ENCODE measurements around the gene PIM2.
A peak's percentile ranks its signal among the peaks of the same experiment; 100 is the strongest.
"Not testable (repeated sequence)": the region's sequence is repeated elsewhere in the genome, so short reads cannot be mapped to it uniquely, and the experiment has no call there.

The PIM2 gene

GRCh38 chrX:48904180-48904579 lies 14.6 kb downstream of the PIM2 start:
- DNase-seq: no peak

- DNase-seq: no peak
These were observed 15.5 kb downstream of the PIM2 start for GRCh38 chrX:48903290-48903689.

- no peak for DNase-seq
These were observed 16.0 kb downstream of the PIM2 start for GRCh38 chrX:48902776-48903175.

GRCh38 chrX:48902135-48902534 lies 16.7 kb downstream of the PIM2 start:
- no peak for DNase-seq

DNA sequence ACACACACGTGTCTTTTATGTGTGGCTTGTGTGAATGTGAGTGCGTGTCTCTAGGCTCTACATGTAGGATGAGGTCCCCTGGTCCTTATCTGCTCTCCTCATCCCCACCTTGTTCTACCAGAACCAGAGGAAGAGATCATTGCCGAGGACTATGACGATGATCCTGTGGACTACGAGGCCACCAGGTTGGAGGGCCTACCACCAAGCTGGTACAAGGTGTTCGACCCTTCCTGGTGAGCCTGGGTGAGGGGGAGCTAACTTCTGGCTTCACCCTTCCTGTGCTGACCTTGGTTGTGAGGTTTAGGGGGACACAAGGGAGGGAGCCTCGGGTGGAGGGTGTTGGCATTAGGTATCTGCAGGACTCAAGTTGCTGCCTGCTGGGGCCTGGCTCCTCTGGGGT lies 17.8 kb downstream of the PIM2 start:
- DNase-seq: no peak

DNA sequence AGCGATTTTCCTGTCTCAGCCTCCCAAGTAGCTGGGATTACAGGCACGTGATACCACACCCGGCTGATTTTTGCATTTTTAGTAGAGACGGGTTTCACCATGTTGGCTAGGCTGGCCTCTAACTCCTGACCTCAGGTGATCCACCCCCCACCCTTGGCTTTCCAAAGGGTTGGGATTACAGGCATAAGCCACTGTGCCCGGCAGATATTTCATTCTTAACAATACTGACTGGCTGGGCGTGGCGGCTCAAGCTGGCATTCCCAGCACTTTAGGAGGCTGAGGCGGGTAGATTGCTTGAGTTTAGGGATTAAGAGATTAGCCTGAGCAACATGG lies 19.8 kb downstream of the PIM2 start:
- no peak for DNase-seq

- DNase-seq: peak; percentile 86
These were observed 21.1 kb downstream of the PIM2 start, which contains the start of the genes PQBP1 and TIMM17B for GRCh38 chrX:48897625-48898306. Gene PQBP1, plus strand, starts transcription at chrX:48897930. Its CDS starts 580 bp downstream, at chrX:48898510. Gene TIMM17B, minus strand, starts transcription at chrX:48897768. Its CDS starts 19 bp downstream, at chrX:48897749.

DNA sequence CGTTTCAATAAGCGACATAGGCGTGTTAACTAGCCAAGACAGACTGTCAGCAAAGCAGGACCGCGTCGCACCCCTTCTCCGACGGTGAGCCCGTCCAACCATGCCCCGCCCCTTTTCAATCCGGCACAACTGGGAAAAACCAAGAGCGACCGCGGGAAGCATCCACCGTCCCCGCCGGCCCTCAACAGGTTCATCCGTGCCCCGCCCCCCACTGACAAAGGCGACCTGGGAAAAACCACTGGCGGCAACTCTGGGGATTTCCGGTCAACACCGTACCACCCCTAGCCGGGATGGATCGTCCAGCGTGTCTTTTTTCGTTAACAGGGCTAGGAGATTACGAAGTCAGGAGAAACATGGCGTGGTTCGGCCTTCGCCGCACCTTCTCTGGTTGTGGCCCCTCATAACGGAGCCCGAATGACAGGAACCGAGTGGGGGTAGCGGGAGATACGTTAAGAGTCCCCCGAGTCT lies 21.6 kb downstream of the PIM2 start:
- DNase-seq: peak; percentile 36

- no peak for DNase-seq
These were observed 22.2 kb downstream of the PIM2 start for GRCh38 chrX:48896611-48897011.

DNA sequence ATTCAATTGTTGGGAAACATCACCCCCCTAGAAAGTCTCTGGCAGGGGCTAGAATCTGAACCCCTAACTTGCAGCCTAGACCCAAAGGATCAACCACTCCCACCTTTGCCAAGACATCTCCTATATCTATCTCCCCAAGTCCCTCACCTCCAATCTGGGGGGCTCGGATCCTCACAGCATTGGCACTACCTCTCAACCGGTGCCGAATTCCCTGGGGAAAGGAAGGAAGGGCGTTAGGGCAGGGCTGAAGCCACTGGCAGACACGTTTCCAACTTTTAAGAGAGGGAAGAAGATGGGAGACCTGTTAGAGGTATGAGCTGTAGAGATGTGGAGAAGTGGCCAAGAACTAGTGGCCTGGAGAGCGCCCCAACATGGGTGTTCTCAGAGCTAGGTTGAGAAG lies 23.9 kb downstream of the PIM2 start:
- no peak for DNase-seq

GRCh38 chrX:48893556-48894348 lies 25.1 kb downstream of the PIM2 start:
- DNase-seq: no peak

DNA sequence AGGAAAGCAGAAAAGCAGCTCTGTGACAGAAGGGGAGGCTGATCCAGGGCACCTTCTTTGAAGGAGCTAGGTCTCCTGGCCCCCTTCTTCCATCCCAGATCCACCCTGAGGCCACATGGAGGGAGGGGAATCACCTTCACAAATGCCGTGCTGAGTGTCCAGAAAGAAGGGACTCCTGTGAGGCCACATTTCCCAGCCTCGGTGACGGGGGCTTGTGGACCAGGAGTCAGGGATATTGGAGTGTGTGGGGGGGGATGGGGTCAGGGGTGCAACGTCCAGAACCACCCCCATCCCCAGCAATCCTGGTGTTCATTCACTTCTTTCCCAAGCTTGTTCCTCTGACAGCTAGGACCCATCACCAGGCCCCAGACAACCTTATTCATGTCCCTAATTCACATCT lies 25.9 kb downstream of the PIM2 start:
- DNase-seq: no peak

DNA sequence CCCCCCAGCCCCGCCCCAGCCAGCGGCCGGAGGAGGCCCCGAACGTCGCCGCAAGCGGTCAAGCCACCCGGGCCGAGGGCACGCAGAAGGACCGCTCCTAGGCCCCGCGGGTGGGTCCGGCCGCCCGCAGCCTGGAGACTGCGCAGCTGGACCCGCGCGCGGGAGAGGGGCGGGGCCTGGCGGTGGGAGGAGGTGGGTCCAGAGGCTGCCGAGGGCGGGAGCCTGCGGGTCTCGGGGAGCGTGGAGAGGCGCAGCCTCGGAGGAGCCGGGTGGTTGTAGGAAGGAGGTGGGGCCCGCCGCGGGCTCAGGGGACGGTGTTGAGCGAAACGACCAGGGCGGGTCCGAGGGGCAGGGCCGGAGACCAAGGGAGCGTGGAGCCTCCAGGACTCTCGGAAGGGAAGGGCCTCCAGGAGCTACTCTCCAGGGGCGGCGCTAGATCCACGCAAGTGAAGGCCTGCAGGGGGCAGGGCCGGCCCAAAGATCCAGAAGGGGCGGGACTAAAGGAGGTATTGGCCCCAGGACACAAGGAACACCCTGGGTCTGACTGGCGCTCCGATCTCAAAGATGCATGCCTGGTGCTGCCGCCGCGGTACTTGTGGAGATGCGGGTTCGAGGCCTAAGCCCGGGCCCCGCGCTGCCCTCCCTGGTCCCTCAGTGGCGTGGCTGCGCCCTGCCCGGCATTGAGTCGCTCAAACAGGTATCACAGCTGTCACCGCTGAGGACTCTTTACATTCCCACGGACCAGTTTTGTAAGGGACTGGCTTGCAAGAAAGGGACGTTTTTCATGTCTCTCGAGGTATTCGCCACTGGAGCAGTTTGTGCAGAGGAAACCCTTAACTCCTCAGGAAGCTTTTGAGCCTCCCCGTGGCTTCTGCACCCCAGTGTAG lies 27.2 kb downstream of the PIM2 start:
- DNase-seq: peak; percentile 77

DNA sequence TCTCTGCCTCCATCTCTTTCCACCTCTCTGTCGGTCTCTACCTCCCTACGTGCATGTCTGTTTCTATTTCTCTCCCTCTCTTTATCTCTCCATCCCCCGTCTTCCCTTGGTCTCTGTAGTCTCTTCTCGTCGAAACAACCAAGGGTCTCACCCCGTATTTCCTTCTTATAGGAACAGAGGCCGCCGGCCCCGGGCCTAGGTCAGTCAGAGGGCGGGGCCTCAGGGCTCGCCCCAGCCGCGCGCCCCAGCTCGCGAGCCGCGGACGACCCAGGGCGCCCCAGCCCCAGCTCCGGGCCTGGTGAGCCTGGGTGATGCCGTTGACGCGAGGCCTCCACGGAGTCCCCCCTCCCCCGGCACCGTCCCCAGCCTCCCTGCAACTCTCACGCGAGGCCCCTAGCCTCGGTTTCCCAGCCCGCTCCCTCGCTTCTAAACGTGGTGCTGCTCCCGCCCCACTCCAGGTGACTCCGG lies 27.9 kb downstream of the PIM2 start:
- DNase-seq: no peak

- DNase-seq: no peak
These were observed 28.4 kb downstream of the PIM2 start for GRCh38 chrX:48890296-48890925.

DNA sequence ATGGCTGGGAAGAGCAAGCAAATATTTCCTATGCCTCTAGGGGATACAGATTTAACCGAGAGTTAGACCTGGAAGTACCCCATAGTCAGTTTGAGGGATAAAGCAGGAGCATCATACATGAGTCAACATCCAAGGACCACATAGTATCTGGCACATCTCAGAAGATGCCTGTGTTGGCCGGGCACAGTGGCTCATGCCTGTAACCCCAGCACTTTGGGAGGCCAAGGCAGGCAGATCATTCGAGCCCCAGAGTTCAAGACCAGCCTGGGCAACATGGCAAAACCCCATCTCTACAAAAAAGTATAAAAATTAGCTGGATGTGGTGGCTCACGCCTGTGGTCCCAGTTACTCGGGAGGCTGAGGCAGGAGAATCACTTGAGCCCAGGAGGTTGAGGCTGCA lies 32.2 kb downstream of the PIM2 start:
- DNase-seq: not testable (repeated sequence)

GRCh38 chrX:48883729-48884128 lies 35.1 kb downstream of the PIM2 start:
- no peak for DNase-seq

- DNase-seq: not testable (repeated sequence)
These were observed 41.9 kb downstream of the PIM2 start for GRCh38 chrX:48876944-48877343.

- not testable (repeated sequence) for DNase-seq
These were observed 46.8 kb downstream of the PIM2 start for GRCh38 chrX:48872017-48872416.

- no peak for DNase-seq
These were observed 54.6 kb downstream of the PIM2 start for GRCh38 chrX:48864210-48864609.

Data from NCI-H748 treated with DMSO at 0.1 percent for 48 hours (cell line).